GM23338 (cell line): Measurements from ENCODE around the gene SYCE1L. TPM values are rescaled to one million over a fixed set of nuclear protein-coding genes. Genes with fewer than 3 reads are reported as not detected.
A peak's percentile ranks its signal among the peaks of the same experiment; 100 is the strongest.

Experiments
- ATAC-seq: fragments of 200-7000 bp; cut with Tn5 transposase; 3 replicates; pipeline ENCODE4 v1.9.1; 2020
- DNase-seq: peaks from one replicate; pipeline ENCODE4 v3.0.0-alpha.2; 2015; ENCODE audit warnings: low spot score
- H2AFZ ChIP-seq: fragments of 200-600 bp; sonication (generic); 2 replicates; pipeline ENCODE4 v1.8.0; 2016; ENCODE audit warnings: antibody characterized with exemption, mild to moderate bottlenecking, moderate library complexity
- H3F3A ChIP-seq: fragments of 200-600 bp; sonication (generic); replicated peaks from 2 replicates; pipeline ENCODE4 v1.8.0; 2017; ENCODE audit warnings: antibody characterized with exemption, mixed run types, low read depth
- H3K27ac ChIP-seq: fragments of 200-600 bp; sonication (generic); 2 replicates; pipeline ENCODE4 v1.6.1; 2016; ENCODE audit warnings: low read depth
- H3K27me3 ChIP-seq: fragments of 200-600 bp; sonication (generic); 2 replicates; pipeline ENCODE4 v1.8.0; 2016; ENCODE audit warnings: mild to moderate bottlenecking, mixed run types, moderate library complexity; ENCODE audit not compliant: insufficient read depth
- H3K36me3 ChIP-seq: fragments of 200-600 bp; sonication (generic); 2 replicates; pipeline ENCODE4 v1.8.0; 2016; ENCODE audit warnings: mild to moderate bottlenecking; ENCODE audit not compliant: insufficient read depth
- H3K4me1 ChIP-seq: fragments of 200-600 bp; sonication (generic); 2 replicates; pipeline ENCODE4 v1.8.0; 2016; ENCODE audit warnings: mild to moderate bottlenecking, moderate library complexity; ENCODE audit not compliant: insufficient read depth
- H3K4me2 ChIP-seq: fragments of 200-600 bp; sonication (generic); 2 replicates; pipeline ENCODE4 v1.7.1; 2017; ENCODE audit warnings: mixed run types
- H3K4me3 ChIP-seq: fragments of 200-600 bp; sonication (generic); 2 replicates; pipeline ENCODE4 v1.6.1; 2016; ENCODE audit warnings: mixed run types
- H3K79me2 ChIP-seq: fragments of 200-600 bp; sonication (generic); replicated peaks from 2 replicates; pipeline ENCODE4 v1.8.0; 2017; ENCODE audit warnings: mild to moderate bottlenecking; ENCODE audit not compliant: insufficient read depth
- H3K9me2 ChIP-seq: fragments of 200-600 bp; sonication (generic); 2 replicates; pipeline ENCODE4 v1.8.0; 2017; ENCODE audit not compliant: insufficient read depth
- H4K20me1 ChIP-seq: fragments of 200-600 bp; sonication (generic); replicated peaks from 2 replicates; pipeline ENCODE4 v1.8.0; 2017; ENCODE audit warnings: mild to moderate bottlenecking; ENCODE audit not compliant: insufficient read depth
- H3K27ac Mint-ChIP-seq: 2 replicates; pipeline ENCODE4 v1.8.0; 2020; ENCODE audit warnings: inconsistent platforms, mild to moderate bottlenecking, moderate library complexity, mixed read lengths
- H3K27me3 Mint-ChIP-seq: 3 replicates; pipeline ENCODE4 v1.8.0; 2022; ENCODE audit warnings: low read depth, mild to moderate bottlenecking, moderate library complexity, mixed read lengths, inconsistent platforms; ENCODE audit not compliant: insufficient read depth, poor library complexity
- H3K36me3 Mint-ChIP-seq: 3 replicates; pipeline ENCODE4 v1.8.0; 2021; ENCODE audit warnings: low read depth, mild to moderate bottlenecking, inconsistent platforms, moderate library complexity, mixed read lengths
- H3K4me1 Mint-ChIP-seq: 3 replicates; pipeline ENCODE4 v1.8.0; 2020; ENCODE audit warnings: mild to moderate bottlenecking, inconsistent platforms, mixed read lengths
- H3K4me3 Mint-ChIP-seq: 3 replicates; pipeline ENCODE4 v1.8.0; 2021; ENCODE audit warnings: moderate library complexity, mild to moderate bottlenecking, inconsistent platforms, mixed read lengths
- H3K9me3 Mint-ChIP-seq: 3 replicates; pipeline ENCODE4 v1.8.0; 2020; ENCODE audit warnings: moderate library complexity, mild to moderate bottlenecking, inconsistent platforms, mixed read lengths
- CREB1 ChIP-seq: fragments of 250-450 bp; sonication (Bioruptor Pico); IDR thresholded peaks from 2 replicates; pipeline ENCODE4 v1.5.0; 2020; ENCODE audit warnings: low read depth, mild to moderate bottlenecking, moderate library complexity
- EZH2 ChIP-seq: fragments of 200-600 bp; sonication (generic); IDR thresholded peaks from one replicate; pipeline ENCODE4 v1.8.0; 2017; ENCODE audit warnings: antibody characterized with exemption, mild to moderate bottlenecking, low read depth; ENCODE audit not compliant: unreplicated experiment
- EZH2phosphoT487 ChIP-seq: fragments of 200-600 bp; sonication (generic); IDR thresholded peaks from one replicate; pipeline ENCODE4 v1.8.1; 2018; ENCODE audit warnings: antibody characterized with exemption; ENCODE audit not compliant: unreplicated experiment
- JUNB ChIP-seq: IDR thresholded peaks from one replicate; pipeline ENCODE4 v1.6.1; 2016; ENCODE audit warnings: antibody characterized with exemption; ENCODE audit not compliant: unreplicated experiment
- NANOG ChIP-seq: IDR thresholded peaks from 2 replicates; pipeline ENCODE4 v1.6.1; 2016; ENCODE audit warnings: antibody characterized with exemption, borderline replicate concordance
- POLR2AphosphoS5 ChIP-seq: IDR thresholded peaks from 2 replicates; pipeline ENCODE4 v1.6.1; 2016; ENCODE audit warnings: antibody characterized with exemption, low read depth
- STAT1 ChIP-seq: IDR thresholded peaks from one replicate; pipeline ENCODE4 v1.6.1; 2016; ENCODE audit warnings: antibody characterized with exemption; ENCODE audit not compliant: unreplicated experiment
- ZNF114 ChIP-seq: fragments of 250-450 bp; sonication (Bioruptor Pico); IDR thresholded peaks from 2 replicates; pipeline ENCODE4 v1.5.0; 2020; ENCODE audit warnings: mild to moderate bottlenecking, moderate library complexity
- ZNF331 ChIP-seq: fragments of 250-450 bp; sonication (Bioruptor Pico); IDR thresholded peaks from 2 replicates; pipeline ENCODE4 v1.5.0; 2020; ENCODE audit warnings: low read depth, mild to moderate bottlenecking, moderate library complexity
- polyA plus RNA-seq: library from polyadenylated mRNA; unstranded; fragments of >200 nt; fragmentation: Nextera tagmentation; extraction: Ambion mirVana; gene quantifications from 2 replicates; pipeline ENCODE4 v1.2.1, GENCODE V29; 2016
- total RNA-seq: library from RNA; depleted of rRNA; stranded (reverse); fragments of >200 nt; shearing (Covaris generic); gene quantifications from 2 replicates; pipeline ENCODE4 v1.2.3, GENCODE V29; 2014
- TF ChIP-seq, protein P1 (sequence below): fragments of 250-450 bp; sonication (Bioruptor Pico); IDR thresholded peaks from 2 replicates; pipeline ENCODE4 v1.5.0; 2020; ENCODE audit warnings: mild to moderate bottlenecking, moderate library complexity
- TF ChIP-seq, protein P2 (sequence below): IDR thresholded peaks from one replicate; pipeline ENCODE4 v1.6.1; 2018; ENCODE audit warnings: antibody characterized with exemption; ENCODE audit not compliant: unreplicated experiment
- TF ChIP-seq, protein P3 (sequence below), 2 experiments: fragments of 200-600 bp in 1 of 2; sonication (generic) in 1 of 2; conservative IDR thresholded peaks; 2 replicates each; pipeline versions ENCODE4 v1.5.1 to v1.6.1; 2016 to 2017; ENCODE audit warnings: antibody characterized with exemption in 2 of 2, low read depth in 2 of 2, mild to moderate bottlenecking in 2 of 2, moderate library complexity in 1 of 2
- TF ChIP-seq, protein P4 (sequence below): IDR thresholded peaks from 2 replicates; pipeline ENCODE4 v1.6.1; 2016; ENCODE audit warnings: antibody characterized with exemption

Gene SYCE1L
- total and polyA plus RNA-seq, 2 experiments from 2014 or later, result 3.9 to 5.9 TPM

DNA sequence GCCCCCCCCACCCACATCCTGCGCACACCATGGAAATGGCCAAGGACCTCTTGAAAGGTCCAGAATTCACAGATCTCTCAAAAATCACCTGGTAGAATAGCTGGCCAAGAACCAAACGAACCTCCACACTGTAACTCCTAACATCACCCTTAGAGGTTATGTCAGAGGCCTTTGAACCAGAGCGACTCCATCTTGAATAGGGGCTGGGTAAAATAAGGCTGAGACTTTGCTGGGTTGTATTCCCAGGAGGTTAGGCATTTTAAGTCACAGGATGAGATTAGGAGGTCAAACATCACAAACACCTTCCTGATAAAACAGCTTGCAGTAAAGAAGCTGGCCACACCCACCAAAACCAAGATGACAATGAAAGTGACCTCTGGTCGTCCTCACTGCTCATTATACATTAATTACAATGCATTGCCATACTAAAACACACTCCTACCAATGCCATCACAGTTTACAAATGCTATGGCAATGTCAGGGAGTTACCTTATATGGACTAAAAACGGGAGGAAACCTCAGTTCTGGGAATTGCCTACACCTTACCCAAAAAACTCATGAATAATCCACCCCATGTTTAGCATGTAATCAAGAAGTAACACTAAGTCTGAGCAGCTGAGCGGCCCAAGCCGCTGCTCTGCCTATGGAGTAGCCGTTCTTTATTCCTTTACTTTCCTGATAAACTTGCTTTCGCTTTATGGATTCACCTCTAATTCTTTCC lies 34.8 kb downstream of the SYCE1L start:
- H3K79me2 ChIP-seq, result no peaks in the 10 kb centered on the region
- 0 out of 2 replicates have a peak, but pooled peaks cover 4% of the 10 kb centered on the region for H3F3A ChIP-seq
- Mint-ChIP-seq H3K4me1 (peaks cover 27% of the 10 kb centered on the region), H3K27me3 (no peaks in the 10 kb centered on the region), H3K4me3 (no peak overlapping the region), H3K27ac (peak overlapping the region; percentile 21; the same call in 1 of the 2 replicates), H3K9me3 (no peaks in the 10 kb centered on the region), H3K36me3 (no peaks in the 10 kb centered on the region)
- TF ChIP-seq POLR2AphosphoS5, result no peak
- TF ChIP-seq, protein P1, sequence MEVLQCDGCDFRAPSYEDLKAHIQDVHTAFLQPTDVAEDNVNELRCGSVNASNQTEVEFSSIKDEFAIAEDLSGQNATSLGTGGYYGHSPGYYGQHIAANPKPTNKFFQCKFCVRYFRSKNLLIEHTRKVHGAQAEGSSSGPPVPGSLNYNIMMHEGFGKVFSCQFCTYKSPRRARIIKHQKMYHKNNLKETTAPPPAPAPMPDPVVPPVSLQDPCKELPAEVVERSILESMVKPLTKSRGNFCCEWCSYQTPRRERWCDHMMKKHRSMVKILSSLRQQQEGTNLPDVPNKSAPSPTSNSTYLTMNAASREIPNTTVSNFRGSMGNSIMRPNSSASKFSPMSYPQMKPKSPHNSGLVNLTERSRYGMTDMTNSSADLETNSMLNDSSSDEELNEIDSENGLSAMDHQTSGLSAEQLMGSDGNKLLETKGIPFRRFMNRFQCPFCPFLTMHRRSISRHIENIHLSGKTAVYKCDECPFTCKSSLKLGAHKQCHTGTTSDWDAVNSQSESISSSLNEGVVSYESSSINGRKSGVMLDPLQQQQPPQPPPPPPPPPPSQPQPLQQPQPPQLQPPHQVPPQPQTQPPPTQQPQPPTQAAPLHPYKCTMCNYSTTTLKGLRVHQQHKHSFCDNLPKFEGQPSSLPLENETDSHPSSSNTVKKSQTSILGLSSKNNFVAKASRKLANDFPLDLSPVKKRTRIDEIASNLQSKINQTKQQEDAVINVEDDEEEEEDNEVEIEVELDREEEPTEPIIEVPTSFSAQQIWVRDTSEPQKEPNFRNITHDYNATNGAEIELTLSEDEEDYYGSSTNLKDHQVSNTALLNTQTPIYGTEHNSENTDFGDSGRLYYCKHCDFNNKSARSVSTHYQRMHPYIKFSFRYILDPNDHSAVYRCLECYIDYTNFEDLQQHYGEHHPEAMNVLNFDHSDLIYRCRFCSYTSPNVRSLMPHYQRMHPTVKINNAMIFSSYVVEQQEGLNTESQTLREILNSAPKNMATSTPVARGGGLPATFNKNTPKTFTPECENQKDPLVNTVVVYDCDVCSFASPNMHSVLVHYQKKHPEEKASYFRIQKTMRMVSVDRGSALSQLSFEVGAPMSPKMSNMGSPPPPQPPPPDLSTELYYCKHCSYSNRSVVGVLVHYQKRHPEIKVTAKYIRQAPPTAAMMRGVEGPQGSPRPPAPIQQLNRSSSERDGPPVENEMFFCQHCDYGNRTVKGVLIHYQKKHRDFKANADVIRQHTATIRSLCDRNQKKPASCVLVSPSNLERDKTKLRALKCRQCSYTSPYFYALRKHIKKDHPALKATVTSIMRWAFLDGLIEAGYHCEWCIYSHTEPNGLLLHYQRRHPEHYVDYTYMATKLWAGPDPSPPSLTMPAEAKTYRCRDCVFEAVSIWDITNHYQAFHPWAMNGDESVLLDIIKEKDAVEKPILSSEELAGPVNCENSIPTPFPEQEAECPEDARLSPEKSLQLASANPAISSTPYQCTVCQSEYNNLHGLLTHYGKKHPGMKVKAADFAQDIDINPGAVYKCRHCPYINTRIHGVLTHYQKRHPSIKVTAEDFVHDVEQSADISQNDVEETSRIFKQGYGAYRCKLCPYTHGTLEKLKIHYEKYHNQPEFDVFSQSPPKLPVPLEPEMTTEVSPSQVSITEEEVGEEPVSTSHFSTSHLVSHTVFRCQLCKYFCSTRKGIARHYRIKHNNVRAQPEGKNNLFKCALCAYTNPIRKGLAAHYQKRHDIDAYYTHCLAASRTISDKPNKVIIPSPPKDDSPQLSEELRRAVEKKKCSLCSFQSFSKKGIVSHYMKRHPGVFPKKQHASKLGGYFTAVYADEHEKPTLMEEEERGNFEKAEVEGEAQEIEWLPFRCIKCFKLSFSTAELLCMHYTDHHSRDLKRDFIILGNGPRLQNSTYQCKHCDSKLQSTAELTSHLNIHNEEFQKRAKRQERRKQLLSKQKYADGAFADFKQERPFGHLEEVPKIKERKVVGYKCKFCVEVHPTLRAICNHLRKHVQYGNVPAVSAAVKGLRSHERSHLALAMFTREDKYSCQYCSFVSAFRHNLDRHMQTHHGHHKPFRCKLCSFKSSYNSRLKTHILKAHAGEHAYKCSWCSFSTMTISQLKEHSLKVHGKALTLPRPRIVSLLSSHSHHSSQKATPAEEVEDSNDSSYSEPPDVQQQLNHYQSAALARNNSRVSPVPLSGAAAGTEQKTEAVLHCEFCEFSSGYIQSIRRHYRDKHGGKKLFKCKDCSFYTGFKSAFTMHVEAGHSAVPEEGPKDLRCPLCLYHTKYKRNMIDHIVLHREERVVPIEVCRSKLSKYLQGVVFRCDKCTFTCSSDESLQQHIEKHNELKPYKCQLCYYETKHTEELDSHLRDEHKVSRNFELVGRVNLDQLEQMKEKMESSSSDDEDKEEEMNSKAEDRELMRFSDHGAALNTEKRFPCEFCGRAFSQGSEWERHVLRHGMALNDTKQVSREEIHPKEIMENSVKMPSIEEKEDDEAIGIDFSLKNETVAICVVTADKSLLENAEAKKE (CRISPR knock-in tag), result no peak
- no peak for TF ChIP-seq JUNB
- TF ChIP-seq, protein P2, sequence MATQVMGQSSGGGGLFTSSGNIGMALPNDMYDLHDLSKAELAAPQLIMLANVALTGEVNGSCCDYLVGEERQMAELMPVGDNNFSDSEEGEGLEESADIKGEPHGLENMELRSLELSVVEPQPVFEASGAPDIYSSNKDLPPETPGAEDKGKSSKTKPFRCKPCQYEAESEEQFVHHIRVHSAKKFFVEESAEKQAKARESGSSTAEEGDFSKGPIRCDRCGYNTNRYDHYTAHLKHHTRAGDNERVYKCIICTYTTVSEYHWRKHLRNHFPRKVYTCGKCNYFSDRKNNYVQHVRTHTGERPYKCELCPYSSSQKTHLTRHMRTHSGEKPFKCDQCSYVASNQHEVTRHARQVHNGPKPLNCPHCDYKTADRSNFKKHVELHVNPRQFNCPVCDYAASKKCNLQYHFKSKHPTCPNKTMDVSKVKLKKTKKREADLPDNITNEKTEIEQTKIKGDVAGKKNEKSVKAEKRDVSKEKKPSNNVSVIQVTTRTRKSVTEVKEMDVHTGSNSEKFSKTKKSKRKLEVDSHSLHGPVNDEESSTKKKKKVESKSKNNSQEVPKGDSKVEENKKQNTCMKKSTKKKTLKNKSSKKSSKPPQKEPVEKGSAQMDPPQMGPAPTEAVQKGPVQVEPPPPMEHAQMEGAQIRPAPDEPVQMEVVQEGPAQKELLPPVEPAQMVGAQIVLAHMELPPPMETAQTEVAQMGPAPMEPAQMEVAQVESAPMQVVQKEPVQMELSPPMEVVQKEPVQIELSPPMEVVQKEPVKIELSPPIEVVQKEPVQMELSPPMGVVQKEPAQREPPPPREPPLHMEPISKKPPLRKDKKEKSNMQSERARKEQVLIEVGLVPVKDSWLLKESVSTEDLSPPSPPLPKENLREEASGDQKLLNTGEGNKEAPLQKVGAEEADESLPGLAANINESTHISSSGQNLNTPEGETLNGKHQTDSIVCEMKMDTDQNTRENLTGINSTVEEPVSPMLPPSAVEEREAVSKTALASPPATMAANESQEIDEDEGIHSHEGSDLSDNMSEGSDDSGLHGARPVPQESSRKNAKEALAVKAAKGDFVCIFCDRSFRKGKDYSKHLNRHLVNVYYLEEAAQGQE, result no peak
- TF ChIP-seq NANOG, result no peak
- TF ChIP-seq EZH2, result no peak
- TF ChIP-seq, protein P3, sequence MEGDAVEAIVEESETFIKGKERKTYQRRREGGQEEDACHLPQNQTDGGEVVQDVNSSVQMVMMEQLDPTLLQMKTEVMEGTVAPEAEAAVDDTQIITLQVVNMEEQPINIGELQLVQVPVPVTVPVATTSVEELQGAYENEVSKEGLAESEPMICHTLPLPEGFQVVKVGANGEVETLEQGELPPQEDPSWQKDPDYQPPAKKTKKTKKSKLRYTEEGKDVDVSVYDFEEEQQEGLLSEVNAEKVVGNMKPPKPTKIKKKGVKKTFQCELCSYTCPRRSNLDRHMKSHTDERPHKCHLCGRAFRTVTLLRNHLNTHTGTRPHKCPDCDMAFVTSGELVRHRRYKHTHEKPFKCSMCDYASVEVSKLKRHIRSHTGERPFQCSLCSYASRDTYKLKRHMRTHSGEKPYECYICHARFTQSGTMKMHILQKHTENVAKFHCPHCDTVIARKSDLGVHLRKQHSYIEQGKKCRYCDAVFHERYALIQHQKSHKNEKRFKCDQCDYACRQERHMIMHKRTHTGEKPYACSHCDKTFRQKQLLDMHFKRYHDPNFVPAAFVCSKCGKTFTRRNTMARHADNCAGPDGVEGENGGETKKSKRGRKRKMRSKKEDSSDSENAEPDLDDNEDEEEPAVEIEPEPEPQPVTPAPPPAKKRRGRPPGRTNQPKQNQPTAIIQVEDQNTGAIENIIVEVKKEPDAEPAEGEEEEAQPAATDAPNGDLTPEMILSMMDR (conservative IDR thresholded peaks at IDR 0.05; ENCODE audit: low read depth in 2 of 2), result no peak
- TF ChIP-seq ZNF114 (CRISPR knock-in tag), result no peak
- no peak for TF ChIP-seq EZH2phosphoT487
- TF ChIP-seq ZNF331 (CRISPR knock-in tag), result no peak
- no peak for TF ChIP-seq CREB1 (CRISPR knock-in tag)
- TF ChIP-seq, protein P4, sequence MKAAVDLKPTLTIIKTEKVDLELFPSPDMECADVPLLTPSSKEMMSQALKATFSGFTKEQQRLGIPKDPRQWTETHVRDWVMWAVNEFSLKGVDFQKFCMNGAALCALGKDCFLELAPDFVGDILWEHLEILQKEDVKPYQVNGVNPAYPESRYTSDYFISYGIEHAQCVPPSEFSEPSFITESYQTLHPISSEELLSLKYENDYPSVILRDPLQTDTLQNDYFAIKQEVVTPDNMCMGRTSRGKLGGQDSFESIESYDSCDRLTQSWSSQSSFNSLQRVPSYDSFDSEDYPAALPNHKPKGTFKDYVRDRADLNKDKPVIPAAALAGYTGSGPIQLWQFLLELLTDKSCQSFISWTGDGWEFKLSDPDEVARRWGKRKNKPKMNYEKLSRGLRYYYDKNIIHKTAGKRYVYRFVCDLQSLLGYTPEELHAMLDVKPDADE, result no peak
- TF ChIP-seq STAT1, result no peak
- no peaks in the 10 kb centered on the region for H4K20me1 ChIP-seq
- no peak overlapping the region for H3K27ac ChIP-seq
- peaks cover 6% of the 10 kb centered on the region; the same call in 1 of the 2 replicates for H3K27me3 ChIP-seq
- no peak for ATAC-seq
- H3K4me3 ChIP-seq, result no peak overlapping the region
- H2AFZ ChIP-seq, result no peak overlapping the region
- H3K36me3 ChIP-seq, result no peaks in the 10 kb centered on the region
- H3K9me2 ChIP-seq, result no peaks in the 10 kb centered on the region
- no peak overlapping the region for H3K4me2 ChIP-seq
- peaks cover 31% of the 10 kb centered on the region for H3K4me1 ChIP-seq
- no peak for DNase-seq
